ENCODE data around the gene STK11IP. TPM values are rescaled to one million over a fixed set of nuclear protein-coding genes. Genes with fewer than 3 reads are reported as not detected.

The STK11IP gene
- total and polyA plus RNA-seq, 2 of the 4 experiments (the other 2 are of a cell fraction), result 14.5 to 19.7 TPM

DNA sequence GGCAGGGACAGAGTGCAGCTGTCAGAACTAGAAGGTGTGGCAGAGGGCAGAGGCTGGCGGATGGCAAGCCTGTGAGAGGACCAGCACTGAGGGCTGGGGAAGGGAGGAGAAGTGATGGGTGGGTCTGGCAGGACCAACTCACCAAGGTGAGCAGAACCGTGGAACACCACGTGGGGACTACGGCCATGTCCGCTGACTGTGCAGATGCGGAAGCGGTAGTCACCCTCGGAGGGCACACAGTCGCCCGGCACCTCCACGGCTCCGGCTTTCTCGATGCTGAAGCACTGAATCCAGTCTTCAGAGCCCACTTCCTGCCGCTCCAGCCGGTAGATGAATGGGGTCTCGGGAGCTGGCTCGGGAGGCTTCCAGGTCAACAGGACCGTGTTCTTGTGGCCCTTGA lies 30.5 kb upstream of the STK11IP start:
- TF ChIP-seq CEBPB (IDR thresholded peaks at IDR 0.05; ENCODE audit: low read depth, low read length) (no peak), SMC3 (IDR thresholded peaks at IDR 0.05; ENCODE audit: low read depth, low read length) (no peak), MAFK (IDR thresholded peaks at IDR 0.05; ENCODE audit: low read depth, low read length) (no peak), RFX5 (IDR thresholded peaks at IDR 0.05; ENCODE audit: low read depth, low read length) (no peak), CHD1 (IDR thresholded peaks at IDR 0.05; ENCODE audit: low read depth, low read length) (no peak), BHLHE40 (IDR thresholded peaks at IDR 0.05; ENCODE audit: low read depth, low read length) (no peak), MXI1 (IDR thresholded peaks at IDR 0.05; ENCODE audit: borderline replicate concordance, low read depth, low read length) (no peak), RAD21 (IDR thresholded peaks at IDR 0.05; ENCODE audit: low read length) (no peak), POLR2A (IDR thresholded peaks at IDR 0.05; ENCODE audit: low read depth, low read length) (no peak), FOS (IDR thresholded peaks at IDR 0.05; ENCODE audit: low read depth, low read length) (no peak), NFE2L2 (IDR thresholded peaks at IDR 0.05; ENCODE audit: low read depth, low read length) (no peak), RCOR1 (IDR thresholded peaks at IDR 0.05; ENCODE audit: insufficient replicate concordance, low read length) (no peak), MAZ (IDR thresholded peaks at IDR 0.05; ENCODE audit: borderline replicate concordance, low read depth, low read length) (no peak)
- TF ChIP-seq, protein P1, sequence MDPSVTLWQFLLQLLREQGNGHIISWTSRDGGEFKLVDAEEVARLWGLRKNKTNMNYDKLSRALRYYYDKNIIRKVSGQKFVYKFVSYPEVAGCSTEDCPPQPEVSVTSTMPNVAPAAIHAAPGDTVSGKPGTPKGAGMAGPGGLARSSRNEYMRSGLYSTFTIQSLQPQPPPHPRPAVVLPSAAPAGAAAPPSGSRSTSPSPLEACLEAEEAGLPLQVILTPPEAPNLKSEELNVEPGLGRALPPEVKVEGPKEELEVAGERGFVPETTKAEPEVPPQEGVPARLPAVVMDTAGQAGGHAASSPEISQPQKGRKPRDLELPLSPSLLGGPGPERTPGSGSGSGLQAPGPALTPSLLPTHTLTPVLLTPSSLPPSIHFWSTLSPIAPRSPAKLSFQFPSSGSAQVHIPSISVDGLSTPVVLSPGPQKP (IDR thresholded peaks at IDR 0.05; ENCODE audit: borderline replicate concordance, low read depth, low read length), result no peak
- TF ChIP-seq, protein P2, sequence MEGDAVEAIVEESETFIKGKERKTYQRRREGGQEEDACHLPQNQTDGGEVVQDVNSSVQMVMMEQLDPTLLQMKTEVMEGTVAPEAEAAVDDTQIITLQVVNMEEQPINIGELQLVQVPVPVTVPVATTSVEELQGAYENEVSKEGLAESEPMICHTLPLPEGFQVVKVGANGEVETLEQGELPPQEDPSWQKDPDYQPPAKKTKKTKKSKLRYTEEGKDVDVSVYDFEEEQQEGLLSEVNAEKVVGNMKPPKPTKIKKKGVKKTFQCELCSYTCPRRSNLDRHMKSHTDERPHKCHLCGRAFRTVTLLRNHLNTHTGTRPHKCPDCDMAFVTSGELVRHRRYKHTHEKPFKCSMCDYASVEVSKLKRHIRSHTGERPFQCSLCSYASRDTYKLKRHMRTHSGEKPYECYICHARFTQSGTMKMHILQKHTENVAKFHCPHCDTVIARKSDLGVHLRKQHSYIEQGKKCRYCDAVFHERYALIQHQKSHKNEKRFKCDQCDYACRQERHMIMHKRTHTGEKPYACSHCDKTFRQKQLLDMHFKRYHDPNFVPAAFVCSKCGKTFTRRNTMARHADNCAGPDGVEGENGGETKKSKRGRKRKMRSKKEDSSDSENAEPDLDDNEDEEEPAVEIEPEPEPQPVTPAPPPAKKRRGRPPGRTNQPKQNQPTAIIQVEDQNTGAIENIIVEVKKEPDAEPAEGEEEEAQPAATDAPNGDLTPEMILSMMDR (conservative IDR thresholded peaks at IDR 0.05; ENCODE audit: low read depth, low read length), result no peak
- TF ChIP-seq, protein P3, sequence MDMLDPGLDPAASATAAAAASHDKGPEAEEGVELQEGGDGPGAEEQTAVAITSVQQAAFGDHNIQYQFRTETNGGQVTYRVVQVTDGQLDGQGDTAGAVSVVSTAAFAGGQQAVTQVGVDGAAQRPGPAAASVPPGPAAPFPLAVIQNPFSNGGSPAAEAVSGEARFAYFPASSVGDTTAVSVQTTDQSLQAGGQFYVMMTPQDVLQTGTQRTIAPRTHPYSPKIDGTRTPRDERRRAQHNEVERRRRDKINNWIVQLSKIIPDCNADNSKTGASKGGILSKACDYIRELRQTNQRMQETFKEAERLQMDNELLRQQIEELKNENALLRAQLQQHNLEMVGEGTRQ (IDR thresholded peaks at IDR 0.05; ENCODE audit: low read depth, low read length), result no peak
- H3K27me3 ChIP-seq (ENCODE audit: control insufficient read depth, insufficient read depth, low read length), result no peaks in the 10 kb centered on the region
- no peak overlapping the region for H2AK5ac ChIP-seq (ENCODE audit: low read depth, low read length)
- H3K9ac ChIP-seq (ENCODE audit: low read depth, low read length), result no peak overlapping the region
- H3K4me2 ChIP-seq (ENCODE audit: low read depth, low read length), result no peak overlapping the region
- H2BK5ac ChIP-seq (ENCODE audit: low read depth, low read length, poor library complexity, severe bottlenecking), result no peak overlapping the region
- H4K91ac ChIP-seq (ENCODE audit: insufficient read depth, low read depth, low read length), result no peak overlapping the region
- no peak overlapping the region for H2BK20ac ChIP-seq (ENCODE audit: low read depth, low read length)
- CTCF ChIA-PET, result no interaction called here
- in situ Hi-C loops (cut with MboI; ENCODE audit: low sequenced_read_pairs) (no loop called here), intact Hi-C loops (cut with micrococcal nuclease) (no loop called here), dilution Hi-C loops (cut with HindIII; ENCODE audit: low sequenced_read_pairs, unreplicated experiment) (no loop called here)
- H3K18ac ChIP-seq (ENCODE audit: low read depth, low read length), result no peak overlapping the region
- peaks cover 26% of the 10 kb centered on the region for H3K36me3 ChIP-seq (ENCODE audit: control insufficient read depth, insufficient read depth, low read length)
- no TSS peak for BruUV-seq (replicated peaks)
- H2AFZ ChIP-seq (replicated peaks; ENCODE audit: low read length, poor library complexity), result peak overlapping the region; percentile 38
- H3K4me3 ChIP-seq (ENCODE audit: insufficient read depth, low read depth, low read length), result no peak overlapping the region
- 96% methylated on average over 9 of the region's 18 CpGs; no CpG with 5 or more reads in 1 of the 2 experiments for WGBS, 2 experiments (ENCODE audit: extremely low coverage in 2 of 2, insufficient read length in 1 of 2)
- H3K14ac ChIP-seq (replicated peaks; ENCODE audit: low read depth, low read length), result no peak overlapping the region
- no peak overlapping the region for H4K5ac ChIP-seq (ENCODE audit: low read depth, low read length)
- POLR2A ChIA-PET (ENCODE audit: unreplicated experiment), result no interaction called here
- peaks cover 10% of the 10 kb centered on the region for H3K4me1 ChIP-seq (ENCODE audit: control insufficient read depth, insufficient read depth, low read length)
- peaks cover 8% of the 10 kb centered on the region; the same call in 1 of the 2 replicates for H4K20me1 ChIP-seq (ENCODE audit: insufficient read depth, low read length)
- H2AK9ac ChIP-seq (replicated peaks; ENCODE audit: low read depth, low read length, poor library complexity), result no peak overlapping the region
- H2BK120ac ChIP-seq (ENCODE audit: low read depth, low read length), result no peak overlapping the region
- H3K56ac ChIP-seq (ENCODE audit: extremely low read depth, insufficient read depth, low read length), result no peak overlapping the region
- H3K9me1 ChIP-seq (ENCODE audit: insufficient read depth, low read length), result peaks cover 8% of the 10 kb centered on the region; the same call in 1 of the 2 replicates
- H2BK15ac ChIP-seq (ENCODE audit: low read depth, low read length), result no peak overlapping the region
- H3K27ac ChIP-seq (ENCODE audit: insufficient read depth, low read length), result no peak overlapping the region
- ATAC-seq (ENCODE audit: low read depth) (no peak), DNase-seq (no peak)
- H3K9me3 ChIP-seq (ENCODE audit: control insufficient read depth, insufficient read depth, low read length), result no peaks in the 10 kb centered on the region
- peaks cover 11 to 18% of the 10 kb centered on the region in 2 experiments for H3K79me1 ChIP-seq (ENCODE audit: low read depth in 1 of 2, low read length in 2 of 2)
- no peak overlapping the region for H3K23ac ChIP-seq (ENCODE audit: low read depth, low read length)
- H3K4ac ChIP-seq (ENCODE audit: low read depth, low read length), result no peak overlapping the region
- H4K8ac ChIP-seq (ENCODE audit: low read depth in 2 of 2, low read length in 2 of 2), result no peak overlapping the region

All from IMR-90 (cell line).